Endothelial cell of umbilical vein (primary cell): ENCODE measurements around the gene SLC12A6. TPM values are rescaled to one million over a fixed set of nuclear protein-coding genes. Genes with fewer than 3 reads are reported as not detected.

Source experiments
- BruUV-seq: library from RNA; stranded (reverse); fragments of 400-500 nt; replicated peaks from 2 replicates; lab custom pipeline; 2021; lab: Mats Ljungman, UMichigan
- CTCF ChIA-PET: fragments of 300-600, 350-600 bp; sonication (Branson Sonifier 250); formaldehyde crosslinking; loops from one replicate; lab custom pipeline; 2021; ENCODE audit warnings: antibody characterized with exemption, inconsistent platforms; lab: Charles Lee
- POLR2A ChIA-PET: fragments of 300-600, 350-600 bp; sonication (Branson Sonifier 250); formaldehyde crosslinking; loops from one replicate; lab custom pipeline; 2021; ENCODE audit warnings: antibody characterized with exemption, inconsistent platforms; lab: Charles Lee
- DNase-seq: peaks from one replicate; pipeline ENCODE4 v3.0.0-alpha.2; 2011; ENCODE audit warnings: low read depth, low spot score
- FAIRE-seq: peaks from 2 replicates; lab custom pipeline; 2011; peaks lifted over from hg19 to GRCh38; lab: Jason Lieb, UNC
- H2AFZ ChIP-seq: 2 replicates; pipeline ENCODE4 v1.6.0; 2012; ENCODE audit warnings: low read depth, low read length, control low read depth, inconsistent platforms
- H3K27ac ChIP-seq: 2 replicates; pipeline ENCODE4 v1.5.1; 2011; ENCODE audit warnings: low read depth, mild to moderate bottlenecking, control low read depth, low read length, moderate library complexity; ENCODE audit not compliant: insufficient read depth
- H3K27me3 ChIP-seq, 2 experiments: 2 replicates each; pipeline versions ENCODE4 v1.6.0 to v1.6.1; 2011; ENCODE audit warnings: low read length in 2 of 2, mixed read lengths in 1 of 2; ENCODE audit not compliant: control insufficient read depth in 2 of 2, insufficient read depth in 2 of 2
- H3K36me3 ChIP-seq, 2 experiments: 2 replicates in 1 of 2; 3 replicates in 1 of 2; pipeline ENCODE4 v1.5.1; 2011; ENCODE audit warnings: low read length in 2 of 2, mild to moderate bottlenecking in 1 of 2, moderate library complexity in 1 of 2; ENCODE audit not compliant: control insufficient read depth in 2 of 2, insufficient read depth in 2 of 2; ENCODE audit errors: extremely low read depth in 1 of 2
- H3K4me1 ChIP-seq: 3 replicates; pipeline ENCODE4 v1.5.1; 2011; ENCODE audit warnings: mild to moderate bottlenecking, low read length; ENCODE audit not compliant: control insufficient read depth, insufficient read depth; ENCODE audit errors: extremely low read depth
- H3K4me2 ChIP-seq: 2 replicates; pipeline ENCODE4 v1.6.1; 2011; ENCODE audit warnings: low read length, control low read depth, mixed read lengths; ENCODE audit not compliant: insufficient read depth
- H3K4me3 ChIP-seq, 3 experiments: fragments of 200-600 bp in 1 of 3; sonication (generic), shearing (Covaris generic) in 1 of 3; replicated peaks in 1 of 3; 2 replicates each; pipeline ENCODE4 v1.5.1; 2011 to 2016; ENCODE audit warnings: control low read depth in 3 of 3, low read length in 3 of 3, mild to moderate bottlenecking in 2 of 3, inconsistent platforms in 1 of 3, low read depth in 1 of 3, moderate library complexity in 1 of 3; ENCODE audit not compliant: insufficient read depth in 1 of 3
- H3K79me2 ChIP-seq: 2 replicates; pipeline ENCODE4 v1.6.0; 2012; ENCODE audit warnings: low read length, inconsistent platforms; ENCODE audit not compliant: control insufficient read depth, insufficient read depth
- H3K9ac ChIP-seq: replicated peaks from 2 replicates; pipeline ENCODE3; 2011; ENCODE audit warnings: low read length, control low read depth; ENCODE audit not compliant: insufficient read depth; ENCODE audit errors: extremely low read depth
- H3K9me1 ChIP-seq: replicated peaks from 3 replicates; pipeline ENCODE4 v1.6.0; 2011; ENCODE audit warnings: mild to moderate bottlenecking, low read length; ENCODE audit not compliant: control insufficient read depth, insufficient read depth; ENCODE audit errors: extremely low read depth
- H3K9me3 ChIP-seq: replicated peaks from 2 replicates; pipeline ENCODE4 v1.5.1; 2012; ENCODE audit warnings: low read length, inconsistent platforms; ENCODE audit not compliant: control insufficient read depth, insufficient read depth
- H4K20me1 ChIP-seq: replicated peaks from 2 replicates; pipeline ENCODE3; 2011; ENCODE audit warnings: mild to moderate bottlenecking, low read length; ENCODE audit not compliant: control insufficient read depth, insufficient read depth; ENCODE audit errors: extremely low read depth
- EZH2 ChIP-seq: IDR thresholded peaks from 2 replicates; pipeline ENCODE4 v1.6.1; 2012; ENCODE audit warnings: borderline replicate concordance, low read depth, mild to moderate bottlenecking, moderate library complexity, low read length, inconsistent platforms; ENCODE audit not compliant: severe bottlenecking
- FOS ChIP-seq: IDR thresholded peaks from 2 replicates; pipeline ENCODE4 v1.6.1; 2011; ENCODE audit warnings: mild to moderate bottlenecking, low read length, moderate library complexity, borderline replicate concordance; ENCODE audit not compliant: insufficient read depth
- GATA2 ChIP-seq: IDR thresholded peaks from 2 replicates; pipeline ENCODE4 v1.7.0; 2011; ENCODE audit warnings: low read depth, mild to moderate bottlenecking, moderate library complexity, mixed read lengths, low read length; ENCODE audit not compliant: insufficient read length, insufficient read depth
- JUN ChIP-seq: IDR thresholded peaks from 2 replicates; pipeline ENCODE4 v1.6.1; 2011; ENCODE audit warnings: borderline replicate concordance, low read depth; ENCODE audit not compliant: insufficient read length, insufficient read depth
- MYC ChIP-seq: IDR thresholded peaks from one replicate; pipeline ENCODE4 v1.6.1; 2011; ENCODE audit warnings: mild to moderate bottlenecking, low read depth, low read length
- POLR2A ChIP-seq: IDR thresholded peaks from 2 replicates; pipeline ENCODE4 v1.6.1; 2012; ENCODE audit warnings: low read depth, mild to moderate bottlenecking, control low read depth, low read length
- POLR2AphosphoS5 ChIP-seq: IDR thresholded peaks from 2 replicates; pipeline ENCODE4 v1.6.1; 2012; ENCODE audit warnings: low read depth, mild to moderate bottlenecking, control low read depth, low read length, moderate library complexity; ENCODE audit not compliant: insufficient read depth
- dilution Hi-C: fragments of 300-500 bp; cut with MboI; formaldehyde crosslinking; loops from one replicate; pipeline ENCODE4 v1.15.0; 2019; ENCODE audit warnings: low sequenced_read_pairs; ENCODE audit not compliant: extremely low pct_ligation_motif_present
- intact Hi-C: fragments of 100-400 bp; cut with micrococcal nuclease; formaldehyde crosslinking; loops from one replicate; pipeline ENCODE4 v1.10.0; 2022
- polyA plus RNA-seq, 4 experiments: library from polyadenylated mRNA; depleted of rRNA in 3 of 4; stranded (reverse) in 3 of 4; unstranded in 1 of 4; fragments of >200 nt; gene quantifications; 2 replicates each; pipeline versions ENCODE4 v1.2.1 to v1.2.3, GENCODE V29; 2011 to 2012; ENCODE audit warnings: missing spikeins in 1 of 4
- total RNA-seq: library from RNA; stranded (reverse); gene quantifications from 2 replicates; pipeline ENCODE4 v1.2.3, GENCODE V29; 2021
- TF ChIP-seq, protein P1 (sequence below): IDR thresholded peaks from 2 replicates; pipeline ENCODE4 v1.6.1; 2011; ENCODE audit not compliant: insufficient read depth, insufficient read length
- TF ChIP-seq, protein P2 (sequence below), 2 donors: IDR thresholded peaks; 1 replicate in 1 of 2; 2 replicates in 1 of 2; pipeline ENCODE4 v1.5.1; 2011; ENCODE audit warnings: low read length in 2 of 2, mild to moderate bottlenecking in 2 of 2, moderate library complexity in 2 of 2, control low read depth in 1 of 2, inconsistent platforms in 1 of 2, low read depth in 1 of 2; ENCODE audit not compliant: insufficient read depth in 1 of 2; ENCODE audit errors: extremely low read depth in 1 of 2

Gene SLC12A6
- total and polyA plus RNA-seq, 2 donors (not counting 3 experiments of a cell fraction or from before 2014, with no cell fraction given), result 21.4 to 27.1 TPM

DNA sequence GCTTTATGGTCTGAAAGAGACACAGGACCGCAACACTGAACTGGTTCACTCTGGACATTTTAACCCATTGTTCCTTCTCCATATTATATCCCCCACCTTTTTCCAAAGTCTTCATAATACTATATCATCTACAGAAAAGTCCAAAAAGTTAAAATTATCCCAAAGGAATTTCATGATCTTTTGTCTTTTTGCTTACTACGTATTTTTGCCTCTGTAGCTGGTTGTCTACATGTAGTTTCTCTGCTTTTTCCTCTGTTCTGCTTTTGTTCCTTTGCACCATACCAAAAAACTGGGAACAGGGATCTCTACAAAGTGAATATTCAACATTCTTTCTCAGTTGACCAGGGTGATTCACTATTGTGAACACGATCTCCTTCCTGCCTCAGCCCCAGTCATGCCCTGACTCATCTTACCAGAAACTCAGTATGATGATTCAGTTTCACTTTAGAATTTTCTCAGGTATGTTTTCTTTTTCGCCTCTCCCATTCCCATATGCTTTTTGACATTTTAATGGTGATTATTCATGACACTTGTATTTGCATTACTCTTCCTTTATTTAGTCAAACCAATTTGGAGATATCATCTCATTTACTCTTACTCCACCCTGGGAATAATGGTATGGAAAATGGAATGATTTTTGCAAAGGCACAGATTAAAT, 98.3 kb downstream of the SLC12A6 start:
- intact Hi-C loops, result loop anchor here (1.0 to 2.0 kb wide), 4 partner anchors 15 to 128 kb away; partner anchors contain the start of genes KATNBL1, LPCAT4, NOP10 and NUTM1
- peak overlapping the region; percentile 94 for H3K4me2 ChIP-seq
- H3K27ac ChIP-seq, result peak overlapping the region; percentile 88
- TF ChIP-seq GATA2 (peak; percentile 19), EZH2 (no peak), POLR2AphosphoS5 (peak; percentile 54), JUN (peak; percentile 91), FOS (peak; percentile 98), POLR2A (no peak), MYC (no peak)
- TF ChIP-seq, protein P1, sequence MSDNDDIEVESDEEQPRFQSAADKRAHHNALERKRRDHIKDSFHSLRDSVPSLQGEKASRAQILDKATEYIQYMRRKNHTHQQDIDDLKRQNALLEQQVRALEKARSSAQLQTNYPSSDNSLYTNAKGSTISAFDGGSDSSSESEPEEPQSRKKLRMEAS, result no peak
- TF ChIP-seq, protein P2, sequence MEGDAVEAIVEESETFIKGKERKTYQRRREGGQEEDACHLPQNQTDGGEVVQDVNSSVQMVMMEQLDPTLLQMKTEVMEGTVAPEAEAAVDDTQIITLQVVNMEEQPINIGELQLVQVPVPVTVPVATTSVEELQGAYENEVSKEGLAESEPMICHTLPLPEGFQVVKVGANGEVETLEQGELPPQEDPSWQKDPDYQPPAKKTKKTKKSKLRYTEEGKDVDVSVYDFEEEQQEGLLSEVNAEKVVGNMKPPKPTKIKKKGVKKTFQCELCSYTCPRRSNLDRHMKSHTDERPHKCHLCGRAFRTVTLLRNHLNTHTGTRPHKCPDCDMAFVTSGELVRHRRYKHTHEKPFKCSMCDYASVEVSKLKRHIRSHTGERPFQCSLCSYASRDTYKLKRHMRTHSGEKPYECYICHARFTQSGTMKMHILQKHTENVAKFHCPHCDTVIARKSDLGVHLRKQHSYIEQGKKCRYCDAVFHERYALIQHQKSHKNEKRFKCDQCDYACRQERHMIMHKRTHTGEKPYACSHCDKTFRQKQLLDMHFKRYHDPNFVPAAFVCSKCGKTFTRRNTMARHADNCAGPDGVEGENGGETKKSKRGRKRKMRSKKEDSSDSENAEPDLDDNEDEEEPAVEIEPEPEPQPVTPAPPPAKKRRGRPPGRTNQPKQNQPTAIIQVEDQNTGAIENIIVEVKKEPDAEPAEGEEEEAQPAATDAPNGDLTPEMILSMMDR (IDR thresholded peaks at IDR 0.05; ENCODE audit: extremely low read depth in 1 of 2, insufficient read depth in 1 of 2, low read depth in 1 of 2, low read length in 2 of 2), result no peak
- H3K36me3 ChIP-seq, result peaks cover 2 to 11% of the 10 kb centered on the region in 2 experiments
- H3K9me1 ChIP-seq, result no peaks in the 10 kb centered on the region
- peak overlapping the region; percentile 4 for H2AFZ ChIP-seq
- H3K9me3 ChIP-seq, result no peaks in the 10 kb centered on the region
- H3K79me2 ChIP-seq, result no peaks in the 10 kb centered on the region
- CTCF ChIA-PET, result interaction anchor here (5.6 kb wide), 1 partner anchor 128 kb away, joined by 77 read pairs; the partner anchor contains the start of gene LPCAT4
- dilution Hi-C loops, result no loop called here
- peak; percentile 78 for DNase-seq
- no TSS peak for BruUV-seq
- H4K20me1 ChIP-seq, result no peaks in the 10 kb centered on the region
- peaks cover 21% of the 10 kb centered on the region for H3K4me1 ChIP-seq
- H3K9ac ChIP-seq, result peak overlapping the region; percentile 62
- POLR2A ChIA-PET, result no interaction called here
- peak overlapping the region in 1 of 3 experiments; percentile 62 for H3K4me3 ChIP-seq
- FAIRE-seq, result peak; percentile 67
- no peaks in the 10 kb centered on the region for H3K27me3 ChIP-seq
